ENCODE data around the gene NEK9. TPM values are rescaled to one million over a fixed set of nuclear protein-coding genes. Genes with fewer than 3 reads are reported as not detected.
A peak's percentile ranks its signal among the peaks of the same experiment; 100 is the strongest.

The NEK9 gene
- total RNA-seq: 10 to 100 TPM; 65.4 to 84.6 (median 76.9) TPM

DNA sequence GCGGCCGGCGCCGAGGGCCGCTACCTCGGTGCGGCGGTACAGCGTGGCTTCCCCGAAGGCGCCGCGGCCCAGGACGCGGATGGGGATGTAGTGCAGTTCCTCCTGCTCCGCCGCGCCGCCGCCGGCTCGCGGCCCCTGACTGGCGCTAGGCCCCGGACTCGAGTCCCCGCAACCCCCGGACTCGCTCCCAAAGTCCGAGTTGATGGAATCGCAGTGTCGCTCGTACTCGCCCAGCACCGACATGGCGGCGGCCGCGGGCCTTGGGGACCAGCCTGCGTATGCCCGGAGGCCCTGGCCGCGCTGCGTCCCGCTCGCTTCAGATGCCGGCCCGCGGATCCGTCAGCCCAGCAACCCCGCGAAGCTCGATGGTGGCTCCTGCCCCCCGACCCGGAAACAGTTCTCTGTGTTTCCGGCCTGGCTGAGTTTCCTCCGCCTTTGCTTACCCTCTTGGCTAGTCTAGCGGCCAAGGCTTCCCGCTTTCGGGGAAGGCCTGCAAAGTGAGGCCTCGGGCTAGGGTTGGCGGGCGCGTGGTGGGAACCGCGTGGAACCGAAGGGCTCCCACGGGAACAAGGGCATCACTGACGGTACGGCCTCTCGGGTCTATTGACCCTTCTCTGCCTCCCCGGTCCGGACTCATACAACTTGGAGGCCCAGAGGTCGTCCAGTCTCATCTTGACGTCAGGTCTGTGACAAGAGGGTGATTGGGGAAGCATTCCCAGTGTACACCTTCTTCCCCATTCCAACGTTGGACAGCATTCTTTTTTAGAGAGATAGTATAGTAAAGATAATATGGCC lies at the start of gene NEK9:
Gene NEK9 (minus strand): TSS at position 370 of the 795 bp plus-strand sequence. CDS start 127 bp downstream, at position 243.
- peak within 1 kb of the TSS; percentile 90 to 95 (median 93) for H3K27ac ChIP-seq
- peak within 1 kb of the TSS; percentile 70 to 83 (median 71) for H3K4me3 ChIP-seq (replicated peaks in 1 of 3)
- peaks cover 22 to 28% of the 10 kb centered on the region in 2 donors for H3K4me1 ChIP-seq
- no peaks in the 10 kb centered on the region for H3K9me3 ChIP-seq
- no peaks in the 10 kb centered on the region for H3K27me3 ChIP-seq
- H3K36me3 ChIP-seq: no peaks in the 10 kb centered on the region
- intact Hi-C loops (cut with DNase I): no loop called here
- 0 to 2% methylated on average over 26 to 30 of the region's 76 CpGs for WGBS, 2 donors
- peak in 1 of 2 donors; percentile 80 for TF ChIP-seq POLR2A (IDR thresholded peaks at IDR 0.05)
- TF ChIP-seq, protein P1, sequence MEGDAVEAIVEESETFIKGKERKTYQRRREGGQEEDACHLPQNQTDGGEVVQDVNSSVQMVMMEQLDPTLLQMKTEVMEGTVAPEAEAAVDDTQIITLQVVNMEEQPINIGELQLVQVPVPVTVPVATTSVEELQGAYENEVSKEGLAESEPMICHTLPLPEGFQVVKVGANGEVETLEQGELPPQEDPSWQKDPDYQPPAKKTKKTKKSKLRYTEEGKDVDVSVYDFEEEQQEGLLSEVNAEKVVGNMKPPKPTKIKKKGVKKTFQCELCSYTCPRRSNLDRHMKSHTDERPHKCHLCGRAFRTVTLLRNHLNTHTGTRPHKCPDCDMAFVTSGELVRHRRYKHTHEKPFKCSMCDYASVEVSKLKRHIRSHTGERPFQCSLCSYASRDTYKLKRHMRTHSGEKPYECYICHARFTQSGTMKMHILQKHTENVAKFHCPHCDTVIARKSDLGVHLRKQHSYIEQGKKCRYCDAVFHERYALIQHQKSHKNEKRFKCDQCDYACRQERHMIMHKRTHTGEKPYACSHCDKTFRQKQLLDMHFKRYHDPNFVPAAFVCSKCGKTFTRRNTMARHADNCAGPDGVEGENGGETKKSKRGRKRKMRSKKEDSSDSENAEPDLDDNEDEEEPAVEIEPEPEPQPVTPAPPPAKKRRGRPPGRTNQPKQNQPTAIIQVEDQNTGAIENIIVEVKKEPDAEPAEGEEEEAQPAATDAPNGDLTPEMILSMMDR (IDR thresholded peaks at IDR 0.05): peak in 1 of 6 experiments; percentile 17
- DNase-seq: peak; percentile 90 to 91

DNA sequence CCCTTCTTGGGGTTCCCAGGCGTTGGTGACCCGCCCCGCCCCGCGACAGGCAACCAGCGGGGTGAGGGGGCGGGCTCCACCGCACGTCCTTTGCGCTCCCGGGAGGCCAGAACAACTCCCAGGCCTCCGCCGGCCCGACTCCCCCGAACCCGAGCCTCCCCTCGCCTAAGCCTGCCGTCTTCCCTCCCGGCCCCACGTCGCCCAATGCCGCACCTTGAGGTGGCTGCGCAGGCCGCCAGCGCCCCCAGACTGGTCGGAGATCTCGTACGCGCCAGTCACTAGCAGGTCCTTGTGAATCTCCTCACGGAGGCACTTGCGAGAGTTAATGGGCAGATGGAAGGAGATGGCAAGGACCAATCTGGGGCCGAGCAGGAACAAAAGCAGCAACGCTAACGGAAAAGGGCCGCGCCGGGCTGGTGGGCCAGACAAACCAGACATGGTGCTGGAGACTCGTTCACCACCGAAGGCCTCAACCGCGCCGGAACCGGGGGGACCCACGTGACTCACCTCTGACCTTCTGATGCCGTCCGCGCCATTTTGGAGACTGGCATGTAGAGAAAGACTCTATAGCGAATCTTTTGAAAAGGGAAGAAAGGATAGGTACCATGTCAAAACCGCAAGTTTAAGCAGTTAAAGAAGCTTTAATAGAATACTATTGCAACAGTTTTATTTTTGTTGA lies 49.4 kb upstream of the NEK9 start, which contains the start of gene TMED10:
Gene TMED10 (minus strand): TSS at position 471 of the 679 bp plus-strand sequence. CDS start 33 bp downstream, at position 438.
- no peaks in the 10 kb centered on the region for H3K9me3 ChIP-seq
- H3K4me1 ChIP-seq: peaks cover 19 to 29% of the 10 kb centered on the region in 2 donors
- no peaks in the 10 kb centered on the region for H3K27me3 ChIP-seq
- peak within 1 kb of the TSS; percentile 91 to 97 (median 96) for H3K4me3 ChIP-seq (replicated peaks in 1 of 3)
- no peaks in the 10 kb centered on the region for H3K36me3 ChIP-seq
- TF ChIP-seq, protein P1 (IDR thresholded peaks at IDR 0.05): no peak
- TF ChIP-seq POLR2A (IDR thresholded peaks at IDR 0.05): peak; percentile 41 to 81
- intact Hi-C loops (cut with DNase I): no loop called here
- peak; percentile 84 to 90 for DNase-seq
- WGBS, 2 donors: 1% methylated on average over 34 to 48 of the region's 49 CpGs
- H3K27ac ChIP-seq: peak within 1 kb of the TSS; percentile 92 to 97 (median 94)

DNA sequence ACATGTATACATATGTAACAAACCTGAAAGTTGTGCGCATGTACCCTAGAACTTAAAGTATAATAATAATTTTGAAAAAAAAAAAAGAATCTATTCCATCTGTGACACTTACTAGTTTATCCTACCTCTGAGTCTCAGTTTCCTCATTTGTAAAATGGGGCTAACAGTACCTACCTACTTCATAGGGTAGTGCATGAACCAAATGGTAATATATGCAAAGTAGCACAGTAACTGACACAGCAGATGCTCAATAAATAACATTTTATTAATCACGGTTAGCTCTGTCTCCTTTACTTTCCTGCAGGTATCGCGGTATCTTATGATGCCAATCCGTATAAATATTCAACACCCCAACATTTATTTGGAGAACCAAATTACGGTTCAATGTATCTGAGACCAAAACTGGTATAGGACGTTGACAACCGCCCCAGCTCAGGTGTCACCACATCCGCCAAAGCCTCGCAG lies 48.9 kb upstream of the NEK9 start:
- no peak for TF ChIP-seq POLR2A (IDR thresholded peaks at IDR 0.05)
- TF ChIP-seq, protein P1 (IDR thresholded peaks at IDR 0.05): no peak
- intact Hi-C loops (cut with DNase I): no loop called here
- Histone ChIP-seq H3K27me3 (no peaks in the 10 kb centered on the region), H3K27ac (peak overlapping the region; percentile 92 to 97 (median 94)), H3K4me3 (replicated peaks in 1 of 3) (peak overlapping the region; percentile 91 to 97 (median 96)), H3K4me1 (peaks cover 15 to 24% of the 10 kb centered on the region in 2 donors), H3K36me3 (no peaks in the 10 kb centered on the region), H3K9me3 (no peaks in the 10 kb centered on the region)
- 8 to 9% methylated on average over 10 of the region's 10 CpGs for WGBS, 2 donors
- no peak for DNase-seq

DNA sequence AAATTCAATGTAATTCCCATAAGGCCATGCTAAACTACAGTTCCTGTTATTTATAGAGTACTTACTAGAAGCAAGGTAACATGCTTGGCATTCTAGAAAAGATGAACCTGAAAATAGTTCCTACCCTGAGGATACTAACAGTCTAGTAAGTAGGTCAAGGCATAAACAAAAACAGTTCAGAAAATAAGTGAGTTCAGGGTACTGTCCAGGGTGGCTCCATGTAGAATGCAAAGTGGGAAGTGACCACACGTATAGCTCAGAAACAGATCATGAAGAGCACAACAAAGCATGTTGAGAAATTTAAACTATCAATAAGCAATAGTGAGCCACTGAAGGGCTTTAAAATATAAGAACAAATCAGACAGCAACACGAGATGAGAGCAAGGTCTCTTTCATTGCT lies 47.2 kb upstream of the NEK9 start:
- intact Hi-C loops (cut with DNase I): no loop called here
- no peak for DNase-seq
- Histone ChIP-seq H3K4me3 (replicated peaks in 1 of 3) (no peak overlapping the region), H3K36me3 (no peaks in the 10 kb centered on the region), H3K27ac (no peak overlapping the region), H3K9me3 (no peaks in the 10 kb centered on the region), H3K27me3 (no peaks in the 10 kb centered on the region), H3K4me1 (peaks cover 15 to 23% of the 10 kb centered on the region in 2 donors)
- 67 to 74% methylated on average over 2 of the region's 2 CpGs for WGBS, 2 donors
- TF ChIP-seq POLR2A (IDR thresholded peaks at IDR 0.05): no peak
- TF ChIP-seq, protein P1 (IDR thresholded peaks at IDR 0.05): no peak
